Ovary (tissue), 9 donors: ENCODE measurements around the gene PRAMEF9. TPM values are rescaled to one million over a fixed set of nuclear protein-coding genes. Genes with fewer than 3 reads are reported as not detected.
"Not testable (repeated sequence)": the region's sequence is repeated elsewhere in the genome, so short reads cannot be mapped to it uniquely, and the experiment has no call there.

ENCODE experiments used
- DNase-seq, 5 donors: peaks; one replicate each; pipeline ENCODE4 v3.0.0-alpha.2; 2019 to 2020
- H3K27ac ChIP-seq, 2 donors: fragments of 200-600 bp; one replicate each; pipeline versions ENCODE4 v1.5.1 to v1.8.0; 2019 to 2022
- H3K27me3 ChIP-seq: fragments of 200-600 bp; one replicate; pipeline ENCODE4 v1.8.0; 2022
- H3K36me3 ChIP-seq: fragments of 200-600 bp; sonication (generic); one replicate; pipeline ENCODE4 v1.5.1; 2019
- H3K4me1 ChIP-seq: one replicate; pipeline ENCODE4 v1.8.1; 2013; ENCODE audit warnings: mild to moderate bottlenecking, moderate library complexity; ENCODE audit not compliant: insufficient read depth
- H3K4me3 ChIP-seq: fragments of 200-600 bp; sonication (generic); one replicate; pipeline ENCODE4 v1.5.1; 2017
- H3K9me3 ChIP-seq, 2 donors: fragments of 200-600 bp in 1 of 2; sonication (generic) in 1 of 2; one replicate each; pipeline versions ENCODE4 v1.5.1 to v1.8.1; 2013 to 2019; ENCODE audit warnings: mild to moderate bottlenecking in 1 of 2, moderate library complexity in 1 of 2
- EP300 ChIP-seq: sonication (generic); formaldehyde crosslinking; IDR thresholded peaks from one replicate; pipeline ENCODE4 v1.6.1; 2017; ENCODE audit warnings: antibody characterized with exemption
- POLR2A ChIP-seq: fragments of 450-650 bp; IDR thresholded peaks from one replicate; pipeline ENCODE4 v1.6.1; 2017; ENCODE audit warnings: antibody characterized with exemption, mild to moderate bottlenecking, moderate library complexity
- WGBS, 3 donors: extraction: QIAGEN DNeasy Blood & Tissue Kit in 1 of 3; methylation state at CpG; one replicate each; pipeline versions ENCODE4 v1.1.5 to v1.1.7; 2013 to 2017; 5-methylcytosine and 5-hydroxymethylcytosine counted together
- intact Hi-C, 4 donors: fragments of 100-400 bp; cut with DNase I; formaldehyde crosslinking; loops; one replicate each; pipeline versions ENCODE4 v1.11.0 to v1.15.1; 2022 to 2023
- polyA plus RNA-seq, 2 donors: library from polyadenylated mRNA; stranded (reverse); fragments of 200-250 nt in 1 of 2; fragments of 350-450 nt in 1 of 2; fragmentation: Illumina TruSeq in 1 of 2; extraction: RNeasy Lipid Tissue Mini Kit (QIAGEN cat#74804) in 1 of 2; gene quantifications; one replicate each; pipeline ENCODE4 v1.2.3, GENCODE V29; 2013 to 2014
- total RNA-seq, 7 donors: library from RNA; depleted of rRNA in 2 of 7; stranded (reverse); fragments of >200 nt in 2 of 7; fragmentation: NEBNext Ultra II Directional in 3 of 7; extraction: Animal tissue kit (Norgen Biotek cat#: 25700) in 3 of 7; gene quantifications; one replicate each; pipeline versions ENCODE4 v1.1.0 to v1.2.4, GENCODE V29; 2016 to 2023
- TF ChIP-seq, protein P1 (sequence below), 3 donors: fragments of 450-650 bp in 2 of 3; fragments of 200-600 bp in 1 of 3; IDR thresholded peaks; one replicate each; pipeline versions ENCODE4 v1.5.1 to v1.8.0; 2016 to 2022; ENCODE audit warnings: antibody characterized with exemption in 3 of 3, mild to moderate bottlenecking in 1 of 3
- donor health status: DM: no; HTN: no; CAD: no; lungs with moderate emphysema.
- donor health status: DM: no; HTN: no; CAD: no.
- donor health status: Bipolar disorder and iron deficiency.
- donor health status: DM: yes; HTN: yes; CAD: no.
- donor health status: DM: no; HTN: no; CAD: no.
- donor health status: DM: yes; HTN: yes; CAD: no.

Gene PRAMEF9
- total and polyA plus RNA-seq, 9 donors = not detected

DNA sequence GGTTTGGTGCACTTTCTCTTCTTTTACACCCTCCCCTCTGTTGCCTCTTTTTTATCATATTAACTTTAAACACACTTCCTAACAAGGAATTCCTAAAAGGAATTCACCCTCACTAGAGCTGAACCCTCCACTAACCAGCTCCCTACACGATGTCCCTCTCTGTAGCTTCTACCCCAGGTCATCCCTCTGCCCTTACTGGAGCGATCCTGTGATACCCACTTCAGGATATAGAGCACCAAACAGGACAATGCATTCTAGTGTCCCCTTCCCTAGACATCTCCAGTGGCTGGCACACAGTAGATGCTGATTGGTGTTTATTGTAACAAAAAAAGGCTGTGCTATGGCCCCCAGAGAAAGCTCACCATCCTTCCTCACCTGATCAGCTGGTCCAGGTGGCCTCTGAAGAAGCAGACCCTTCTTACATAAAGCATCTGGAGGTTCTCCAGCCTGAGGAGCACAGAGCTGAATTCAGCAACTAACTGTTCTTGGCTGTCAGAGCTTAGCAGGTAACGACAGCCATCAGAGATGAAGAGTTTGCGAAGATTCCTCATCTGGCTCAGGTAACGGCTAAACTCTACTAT is 52.9 kb downstream of the PRAMEF9 start:
- H3K9me3 ChIP-seq = no peaks in the 10 kb centered on the region
- no peaks in the 10 kb centered on the region for H3K27me3 ChIP-seq
- H3K4me1 ChIP-seq = no peaks in the 10 kb centered on the region
- no peak for DNase-seq
- no peaks in the 10 kb centered on the region for H3K36me3 ChIP-seq
- H3K4me3 ChIP-seq = no peak overlapping the region
- intact Hi-C loops = no loop called here
- TF ChIP-seq, protein P1, sequence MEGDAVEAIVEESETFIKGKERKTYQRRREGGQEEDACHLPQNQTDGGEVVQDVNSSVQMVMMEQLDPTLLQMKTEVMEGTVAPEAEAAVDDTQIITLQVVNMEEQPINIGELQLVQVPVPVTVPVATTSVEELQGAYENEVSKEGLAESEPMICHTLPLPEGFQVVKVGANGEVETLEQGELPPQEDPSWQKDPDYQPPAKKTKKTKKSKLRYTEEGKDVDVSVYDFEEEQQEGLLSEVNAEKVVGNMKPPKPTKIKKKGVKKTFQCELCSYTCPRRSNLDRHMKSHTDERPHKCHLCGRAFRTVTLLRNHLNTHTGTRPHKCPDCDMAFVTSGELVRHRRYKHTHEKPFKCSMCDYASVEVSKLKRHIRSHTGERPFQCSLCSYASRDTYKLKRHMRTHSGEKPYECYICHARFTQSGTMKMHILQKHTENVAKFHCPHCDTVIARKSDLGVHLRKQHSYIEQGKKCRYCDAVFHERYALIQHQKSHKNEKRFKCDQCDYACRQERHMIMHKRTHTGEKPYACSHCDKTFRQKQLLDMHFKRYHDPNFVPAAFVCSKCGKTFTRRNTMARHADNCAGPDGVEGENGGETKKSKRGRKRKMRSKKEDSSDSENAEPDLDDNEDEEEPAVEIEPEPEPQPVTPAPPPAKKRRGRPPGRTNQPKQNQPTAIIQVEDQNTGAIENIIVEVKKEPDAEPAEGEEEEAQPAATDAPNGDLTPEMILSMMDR (IDR thresholded peaks at IDR 0.05) = no peak
- TF ChIP-seq EP300 (no peak), POLR2A (no peak)
- whole genome bisulfite sequencing, 3 donors = 77 to 88% (median 80%) methylated on average over 5 of the region's 5 CpGs
- no peak overlapping the region for H3K27ac ChIP-seq

DNA sequence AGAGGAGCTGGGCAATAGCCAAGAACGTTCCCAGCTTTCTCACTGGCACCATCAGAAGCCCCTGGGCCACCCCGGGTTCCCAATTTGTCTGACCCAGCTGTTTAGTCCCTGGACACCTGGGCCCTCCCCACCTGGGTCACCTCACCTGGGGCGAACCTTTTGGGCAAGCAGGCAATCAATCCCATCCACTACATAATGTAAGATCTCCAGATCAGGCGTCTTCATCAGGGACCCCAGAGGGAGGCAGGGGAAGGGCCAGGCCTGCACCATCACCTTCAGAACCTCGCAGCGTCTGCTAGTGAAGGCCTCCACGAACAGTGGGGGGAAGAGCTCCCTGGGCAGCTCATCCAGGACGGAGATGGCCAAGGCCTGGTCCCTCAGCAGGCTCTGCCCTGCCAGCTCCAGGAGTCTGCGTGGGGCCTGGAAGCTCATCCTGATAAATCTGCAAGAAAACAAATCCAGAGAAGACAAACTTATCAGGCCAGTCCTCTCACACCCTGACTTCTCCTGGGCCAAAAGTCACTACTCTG is 54.1 kb downstream of the PRAMEF9 start, which contains the start of gene PRAMEF18:
Gene PRAMEF18, minus strand, starts transcription at position 480 of the 530 bp plus-strand sequence. Its CDS starts 48 bp downstream, at position 432.
- H3K27ac ChIP-seq, H3K9me3 ChIP-seq, intact Hi-C loops, DNase-seq, H3K36me3 ChIP-seq, H3K27me3 ChIP-seq, H3K4me1 ChIP-seq, H3K4me3 ChIP-seq: not testable (repeated sequence)
- 62 to 68% (median 67%) methylated on average over 9 of the region's 9 CpGs for WGBS, 3 donors

DNA sequence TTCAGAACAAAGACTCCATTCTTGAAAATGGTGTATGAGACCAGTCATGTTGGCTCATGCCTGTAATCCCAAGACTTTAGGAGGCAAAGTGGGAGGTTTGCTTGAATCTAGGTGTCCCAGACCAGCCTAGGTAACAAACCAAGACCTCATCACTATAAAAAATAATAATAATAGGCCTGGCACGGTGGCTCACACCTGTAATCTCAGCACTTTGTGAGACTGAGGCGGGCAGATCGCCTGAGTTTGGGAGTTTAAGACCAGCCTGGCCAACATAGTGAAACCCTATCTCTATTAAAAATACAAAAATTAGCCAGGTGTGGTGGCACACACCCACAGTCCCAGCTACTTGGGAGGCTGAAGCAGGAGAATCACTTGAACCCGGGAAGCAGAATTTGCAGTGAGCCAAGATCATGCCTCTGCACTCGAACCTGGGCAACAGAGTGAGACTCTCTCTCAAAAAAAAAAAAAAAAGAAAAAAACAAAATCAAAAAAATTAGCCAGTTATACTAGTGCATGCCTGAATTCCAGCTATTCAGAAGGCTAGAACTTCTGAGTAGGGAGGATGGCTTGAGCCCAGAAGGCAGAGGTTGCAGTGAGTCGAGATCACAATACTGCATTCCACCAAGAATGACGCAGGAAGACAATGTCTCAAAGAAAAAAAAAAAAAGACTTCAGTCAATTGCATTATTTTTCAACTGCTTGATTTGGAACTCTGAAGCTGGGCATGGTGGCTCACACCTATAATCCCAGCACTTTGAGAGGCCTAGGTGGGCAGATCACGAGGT is 55.8 kb downstream of the PRAMEF9 start:
- intact Hi-C loops = not testable (repeated sequence)
- WGBS, 3 donors = 76 to 80% (median 79%) methylated on average over 8 of the region's 8 CpGs

DNA sequence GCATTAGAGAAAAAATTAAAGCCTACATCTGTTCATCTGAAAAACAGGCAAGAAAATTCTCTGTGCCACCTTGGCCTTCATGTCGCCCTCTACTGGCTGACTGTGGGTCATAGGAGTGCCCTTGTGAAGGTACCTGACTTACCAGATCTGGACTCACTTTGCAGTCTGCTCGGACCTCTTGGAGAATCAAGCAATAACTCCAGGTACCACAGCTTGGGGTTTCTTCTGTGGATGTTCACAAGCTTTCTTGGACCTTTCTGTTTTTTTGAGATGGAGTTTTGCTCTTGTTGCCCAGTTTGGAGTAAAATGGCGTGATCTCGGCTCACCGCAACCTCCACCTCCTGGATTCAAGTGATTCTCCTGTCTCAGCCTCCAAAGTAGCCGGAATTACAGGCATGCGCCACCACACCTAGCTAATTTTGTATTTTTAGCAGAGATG is 56.7 kb downstream of the PRAMEF9 start:
- Histone ChIP-seq H3K4me1 (no peaks in the 10 kb centered on the region), H3K9me3 (no peaks in the 10 kb centered on the region), H3K36me3 (no peaks in the 10 kb centered on the region), H3K4me3 (no peak overlapping the region), H3K27ac (no peak overlapping the region), H3K27me3 (no peaks in the 10 kb centered on the region)
- WGBS, 3 donors = 67 to 76% (median 73%) methylated on average over 7 of the region's 7 CpGs
- no peak for TF ChIP-seq POLR2A
- TF ChIP-seq, protein P1 (IDR thresholded peaks at IDR 0.05) = no peak
- TF ChIP-seq EP300 = no peak
- intact Hi-C loops = no loop called here
- no peak for DNase-seq

More for the DNA sequence above, 55.8 kb downstream of the PRAMEF9 start:
- H3K27ac ChIP-seq, DNase-seq, H3K36me3 ChIP-seq, H3K4me1 ChIP-seq, H3K4me3 ChIP-seq, H3K9me3 ChIP-seq, H3K27me3 ChIP-seq: not testable (repeated sequence)

Other genes starting within 250 kb of the PRAMEF9 start
- not detected for gene PRAMEF6, start 224.3 kb upstream of the PRAMEF9 start, total RNA-seq
- gene PRAMEF6, start 224.3 kb upstream of the PRAMEF9 start, polyA plus RNA-seq = not detected
- gene PRAMEF27, start 115.3 kb upstream of the PRAMEF9 start, total RNA-seq = not detected
- not detected for gene PRAMEF27, start 115.3 kb upstream of the PRAMEF9 start, polyA plus RNA-seq
- not detected for gene HNRNPCL3, start 111.1 kb upstream of the PRAMEF9 start, total RNA-seq
- not detected for gene HNRNPCL3, start 111.1 kb upstream of the PRAMEF9 start, polyA plus RNA-seq
- gene PRAMEF25, start 101.1 kb upstream of the PRAMEF9 start, total RNA-seq = not detected
- not detected for gene PRAMEF25, start 101.1 kb upstream of the PRAMEF9 start, polyA plus RNA-seq
- gene HNRNPCL2, start 55.0 kb upstream of the PRAMEF9 start, total RNA-seq = not detected
- not detected for gene HNRNPCL2, start 55.0 kb upstream of the PRAMEF9 start, polyA plus RNA-seq
- gene PRAMEF26, start 15.8 kb upstream of the PRAMEF9 start, total RNA-seq = not detected
- gene PRAMEF26, start 15.8 kb upstream of the PRAMEF9 start, polyA plus RNA-seq = not detected
- gene HNRNPCL4, start 6.2 kb upstream of the PRAMEF9 start, total RNA-seq = not detected
- not detected for gene HNRNPCL4, start 6.2 kb upstream of the PRAMEF9 start, polyA plus RNA-seq
- not detected for gene PRAMEF13, start 29.6 kb downstream of the PRAMEF9 start, total RNA-seq
- gene PRAMEF13, start 29.6 kb downstream of the PRAMEF9 start, polyA plus RNA-seq = not detected
- not detected for gene PRAMEF18, start 54.3 kb downstream of the PRAMEF9 start, total RNA-seq
- gene PRAMEF18, start 54.3 kb downstream of the PRAMEF9 start, polyA plus RNA-seq = not detected
- gene PRAMEF5, start 82.3 kb downstream of the PRAMEF9 start, total RNA-seq = not detected
- gene PRAMEF5, start 82.3 kb downstream of the PRAMEF9 start, polyA plus RNA-seq = not detected
- gene PRAMEF8, start 113.3 kb downstream of the PRAMEF9 start, total RNA-seq = not detected
- gene PRAMEF8, start 113.3 kb downstream of the PRAMEF9 start, polyA plus RNA-seq = not detected
- gene PRAMEF33, start 131.7 kb downstream of the PRAMEF9 start, total RNA-seq = not detected
- gene PRAMEF33, start 131.7 kb downstream of the PRAMEF9 start, polyA plus RNA-seq = not detected
- gene PRAMEF15, start 143.7 kb downstream of the PRAMEF9 start, total RNA-seq = not detected
- not detected for gene PRAMEF15, start 143.7 kb downstream of the PRAMEF9 start, polyA plus RNA-seq
- gene PRAMEF14, start 175.3 kb downstream of the PRAMEF9 start, total RNA-seq = not detected
- not detected for gene PRAMEF14, start 175.3 kb downstream of the PRAMEF9 start, polyA plus RNA-seq
- not detected for gene PRAMEF19, start 200.1 kb downstream of the PRAMEF9 start, total RNA-seq
- gene PRAMEF19, start 200.1 kb downstream of the PRAMEF9 start, polyA plus RNA-seq = not detected
- not detected for gene PRAMEF17, start 217.8 kb downstream of the PRAMEF9 start, total RNA-seq
- not detected for gene PRAMEF17, start 217.8 kb downstream of the PRAMEF9 start, polyA plus RNA-seq
- not detected for gene PRAMEF20, start 238.6 kb downstream of the PRAMEF9 start, total RNA-seq
- not detected for gene PRAMEF20, start 238.6 kb downstream of the PRAMEF9 start, polyA plus RNA-seq